Measurements from ENCODE around the gene CRYL1. TPM values are rescaled to one million over a fixed set of nuclear protein-coding genes. Genes with fewer than 3 reads are reported as not detected.

The CRYL1 gene
- total RNA-seq, 6 donors from 2014 or later = 22.2 to 38.9 (median 28.7) TPM

DNA sequence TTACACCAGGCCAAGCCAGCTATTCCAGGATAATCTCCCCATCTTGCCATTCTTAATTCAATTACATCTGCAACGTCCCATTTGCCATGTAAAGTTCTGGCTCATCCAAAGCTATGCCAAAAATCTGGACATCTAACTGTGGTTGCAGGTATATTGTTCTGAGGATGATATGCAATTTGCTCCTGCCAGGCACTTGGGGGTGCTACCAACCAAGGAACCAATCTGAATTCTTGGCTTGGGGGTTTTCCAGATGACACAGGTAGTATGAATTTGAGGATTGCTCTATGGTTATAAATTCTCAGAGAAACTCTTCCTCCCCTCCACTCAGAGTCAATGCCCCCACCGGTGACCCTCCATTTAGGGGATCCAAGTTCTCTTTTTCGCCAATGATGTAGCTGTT lies 33.0 kb downstream of the CRYL1 start:
- TF ChIP-seq, protein P1, sequence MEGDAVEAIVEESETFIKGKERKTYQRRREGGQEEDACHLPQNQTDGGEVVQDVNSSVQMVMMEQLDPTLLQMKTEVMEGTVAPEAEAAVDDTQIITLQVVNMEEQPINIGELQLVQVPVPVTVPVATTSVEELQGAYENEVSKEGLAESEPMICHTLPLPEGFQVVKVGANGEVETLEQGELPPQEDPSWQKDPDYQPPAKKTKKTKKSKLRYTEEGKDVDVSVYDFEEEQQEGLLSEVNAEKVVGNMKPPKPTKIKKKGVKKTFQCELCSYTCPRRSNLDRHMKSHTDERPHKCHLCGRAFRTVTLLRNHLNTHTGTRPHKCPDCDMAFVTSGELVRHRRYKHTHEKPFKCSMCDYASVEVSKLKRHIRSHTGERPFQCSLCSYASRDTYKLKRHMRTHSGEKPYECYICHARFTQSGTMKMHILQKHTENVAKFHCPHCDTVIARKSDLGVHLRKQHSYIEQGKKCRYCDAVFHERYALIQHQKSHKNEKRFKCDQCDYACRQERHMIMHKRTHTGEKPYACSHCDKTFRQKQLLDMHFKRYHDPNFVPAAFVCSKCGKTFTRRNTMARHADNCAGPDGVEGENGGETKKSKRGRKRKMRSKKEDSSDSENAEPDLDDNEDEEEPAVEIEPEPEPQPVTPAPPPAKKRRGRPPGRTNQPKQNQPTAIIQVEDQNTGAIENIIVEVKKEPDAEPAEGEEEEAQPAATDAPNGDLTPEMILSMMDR (IDR thresholded peaks at IDR 0.05) = peak in 3 of 6 experiments; percentile 10 to 42 (median 32)
- TF ChIP-seq EP300 (IDR thresholded peaks at IDR 0.05) = no peak
- peaks cover 0 to 8% (median 1%) of the 10 kb centered on the region in 4 donors for H3K36me3 ChIP-seq
- H3K4me3 ChIP-seq = no peak overlapping the region
- no peaks in the 10 kb centered on the region for H3K9me3 ChIP-seq
- no peaks in the 10 kb centered on the region for H3K27me3 ChIP-seq
- peaks cover 0 to 9% (median 4%) of the 10 kb centered on the region in 4 donors for H3K4me1 ChIP-seq
- H3K27ac ChIP-seq = no peak overlapping the region
- DNase-seq (no peak), ATAC-seq (ENCODE audit: low FRiP score in 2 of 2) (no peak)
- WGBS, 2 donors = 81% methylated on average over 3 of the region's 3 CpGs

DNA sequence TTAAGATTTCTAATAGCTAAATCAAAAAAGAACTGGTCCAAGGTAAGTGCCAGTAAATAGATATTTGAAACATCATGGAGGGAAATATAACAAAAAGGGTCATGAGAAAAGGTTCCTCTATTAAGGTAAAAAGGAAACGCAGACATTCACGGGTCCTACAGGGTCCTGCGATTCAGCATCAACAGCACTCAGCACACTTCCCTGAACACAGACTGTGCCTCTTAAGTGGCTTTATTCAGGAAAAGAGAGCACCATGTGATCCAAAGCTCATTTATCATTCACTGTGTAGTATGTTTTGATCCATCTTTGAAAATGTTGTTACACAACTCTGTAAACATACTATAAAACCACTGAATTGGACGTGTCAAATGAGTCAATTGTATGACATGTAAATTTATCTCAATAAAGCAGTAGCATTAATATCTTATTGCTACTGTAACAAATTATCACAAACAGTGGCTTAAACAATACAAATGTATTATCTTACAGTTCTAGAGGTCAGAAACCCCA lies 33.7 kb downstream of the CRYL1 start:
- H3K4me3 ChIP-seq = no peak overlapping the region
- 36 to 47% methylated on average over 4 of the region's 4 CpGs for WGBS, 2 donors
- no peak for DNase-seq

DNA sequence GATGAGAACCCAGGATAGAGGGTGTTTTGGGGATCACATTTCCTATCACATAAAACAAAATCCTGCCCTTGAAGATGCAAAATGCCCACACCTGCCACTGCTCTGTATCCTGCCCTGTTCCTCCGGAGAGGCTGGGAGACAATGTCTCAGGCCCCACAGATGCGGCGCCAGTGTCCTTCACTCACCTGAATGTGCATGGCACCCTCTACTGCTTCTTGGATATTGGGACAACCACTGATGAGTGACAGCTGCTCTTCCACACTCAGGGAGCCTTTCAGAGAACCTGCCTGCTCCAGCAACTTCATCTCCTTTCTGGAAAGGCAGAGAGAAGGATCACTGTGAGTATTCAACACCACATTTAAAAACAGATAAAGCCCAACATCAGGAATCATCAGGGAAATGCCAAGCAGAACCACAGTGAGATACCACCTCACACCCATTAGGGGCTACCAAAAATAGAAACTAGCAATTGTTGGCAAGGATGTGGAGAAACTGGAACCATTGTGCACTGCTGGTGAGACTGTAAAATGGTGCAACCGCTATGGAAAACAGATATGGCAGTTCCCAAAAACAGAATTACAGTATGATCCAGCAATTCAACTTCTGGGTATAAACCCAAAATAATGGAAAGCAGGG lies 36.4 kb downstream of the CRYL1 start:
- WGBS, 2 donors = 57 to 95% methylated on average over 1 to 4 of the region's 4 CpGs
- DNase-seq (no peak), ATAC-seq (ENCODE audit: low FRiP score in 2 of 2) (no peak)
- no peaks in the 10 kb centered on the region for H3K9me3 ChIP-seq
- no peaks in the 10 kb centered on the region for H3K4me1 ChIP-seq
- H3K27me3 ChIP-seq = no peaks in the 10 kb centered on the region
- H3K27ac ChIP-seq = no peak overlapping the region
- H3K4me3 ChIP-seq = no peak overlapping the region
- TF ChIP-seq, protein P1 (IDR thresholded peaks at IDR 0.05) = peak in 2 of 6 experiments; percentile 28 to 41
- TF ChIP-seq POLR2A (IDR thresholded peaks at IDR 0.05) (no peak), POLR2AphosphoS5 (IDR thresholded peaks at IDR 0.05) (no peak)
- peaks cover 0 to 11% (median 2%) of the 10 kb centered on the region in 4 donors for H3K36me3 ChIP-seq

More for the DNA sequence above, 33.7 kb downstream of the CRYL1 start:
- peaks cover 0 to 8% (median 2%) of the 10 kb centered on the region in 4 donors for H3K36me3 ChIP-seq
- H3K4me1 ChIP-seq = peaks cover 0 to 9% (median 4%) of the 10 kb centered on the region in 4 donors
- TF ChIP-seq EP300 (IDR thresholded peaks at IDR 0.05) (no peak), POLR2A (IDR thresholded peaks at IDR 0.05) (no peak), POLR2AphosphoS5 (IDR thresholded peaks at IDR 0.05) (no peak)
- TF ChIP-seq, protein P1 (IDR thresholded peaks at IDR 0.05) = no peak
- ATAC-seq (ENCODE audit: low FRiP score in 2 of 2) = no peak
- no peak overlapping the region for H3K27ac ChIP-seq
- H3K27me3 ChIP-seq = no peaks in the 10 kb centered on the region
- no peaks in the 10 kb centered on the region for H3K9me3 ChIP-seq

DNA sequence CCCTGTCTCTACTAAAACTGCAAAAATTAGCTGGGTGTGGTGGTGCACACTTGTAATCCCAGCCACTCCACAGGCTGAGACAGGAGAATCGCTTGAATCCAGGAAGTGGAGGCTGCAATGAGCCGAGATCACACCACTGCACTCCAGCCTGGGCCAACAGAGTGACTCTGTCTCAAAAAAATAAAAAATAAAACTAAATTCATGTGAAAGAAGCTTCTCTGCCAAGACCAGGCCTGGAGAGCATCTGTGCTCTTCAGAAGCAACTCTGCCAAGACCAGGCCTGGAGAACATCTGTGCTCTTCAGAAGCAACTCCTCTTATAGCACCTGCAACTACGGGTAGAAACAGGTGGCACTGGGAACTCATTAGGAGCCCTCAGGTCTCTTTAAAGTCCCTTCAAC lies 37.7 kb downstream of the CRYL1 start:
- no peak overlapping the region for H3K27ac ChIP-seq
- H3K9me3 ChIP-seq = no peaks in the 10 kb centered on the region
- 80 to 89% methylated on average over 3 of the region's 3 CpGs for WGBS, 2 donors
- no peak overlapping the region for H3K4me3 ChIP-seq
- H3K36me3 ChIP-seq = peaks cover 0 to 11% (median 2%) of the 10 kb centered on the region in 4 donors
- H3K4me1 ChIP-seq = no peaks in the 10 kb centered on the region
- ATAC-seq (ENCODE audit: low FRiP score in 2 of 2) (no peak), DNase-seq (no peak)
- TF ChIP-seq POLR2AphosphoS5 (IDR thresholded peaks at IDR 0.05) = no peak
- TF ChIP-seq, protein P1 (IDR thresholded peaks at IDR 0.05) = no peak
- TF ChIP-seq EP300 (IDR thresholded peaks at IDR 0.05) = no peak
- TF ChIP-seq POLR2A (IDR thresholded peaks at IDR 0.05) = no peak
- H3K27me3 ChIP-seq = no peaks in the 10 kb centered on the region

DNA sequence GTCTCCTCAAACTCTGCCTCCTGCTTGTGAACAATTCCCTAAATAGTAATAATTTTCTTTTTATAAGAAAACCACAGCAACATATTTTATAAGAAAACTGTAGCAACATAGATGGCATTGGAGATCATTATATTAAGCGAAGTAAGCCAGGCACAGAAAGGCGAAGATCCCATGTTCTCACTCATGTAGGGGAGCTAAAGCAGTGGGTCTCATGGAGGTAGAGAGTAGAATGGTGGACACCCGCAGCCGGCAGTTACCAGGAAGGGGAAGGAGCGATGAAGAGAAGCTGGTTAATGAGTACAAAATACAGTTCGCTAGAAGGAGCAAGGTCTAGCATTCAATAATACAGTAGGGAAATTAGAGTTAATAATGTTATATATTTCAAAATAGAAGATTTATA lies 42.9 kb downstream of the CRYL1 start:
- no peaks in the 10 kb centered on the region for H3K9me3 ChIP-seq
- TF ChIP-seq EP300 (IDR thresholded peaks at IDR 0.05) (no peak), POLR2AphosphoS5 (IDR thresholded peaks at IDR 0.05) (no peak)
- 83 to 92% methylated on average over 6 of the region's 6 CpGs for WGBS, 2 donors
- ATAC-seq (ENCODE audit: low FRiP score in 2 of 2) (no peak), DNase-seq (no peak)
- H3K4me1 ChIP-seq = no peaks in the 10 kb centered on the region
- H3K4me3 ChIP-seq = no peak overlapping the region
- peaks cover 0 to 5% (median 2%) of the 10 kb centered on the region in 4 donors for H3K36me3 ChIP-seq
- H3K27me3 ChIP-seq = no peaks in the 10 kb centered on the region
- no peak overlapping the region for H3K27ac ChIP-seq
